GM12878 (cell line): ENCODE measurements around the gene TAS2R39. TPM values are rescaled to one million over a fixed set of nuclear protein-coding genes. Genes with fewer than 3 reads are reported as not detected.

Experiments used
- ATAC-seq: fragments of 200-7000 bp; cut with Tn5 transposase; 3 replicates; pipeline ENCODE4 v1.9.1; 2020; ENCODE audit warnings: mild to moderate bottlenecking, moderate library complexity
- BruUV-seq: library from RNA; stranded (reverse); fragments of 400-500 nt; replicated peaks from 2 replicates; lab custom pipeline; 2021; lab: Mats Ljungman, UMichigan
- CTCF ChIA-PET: fragments of 300-600 bp; sonication (Branson Sonifier 250); formaldehyde crosslinking; extraction: SDS; loops from one replicate; lab custom pipeline; 2021; ENCODE audit warnings: inconsistent platforms; lab: Yijun Ruan, JAX
- POLR2A ChIA-PET: fragments of 350-600 bp; formaldehyde crosslinking; extraction: SDS; loops from one replicate; lab custom pipeline; 2021; ENCODE audit warnings: inconsistent platforms; lab: Charles Lee
- RAD21 ChIA-PET: fragments of 300-600 bp; sonication (Branson Sonifier 250); formaldehyde crosslinking; loops from one replicate; lab custom pipeline; 2023; ENCODE audit warnings: antibody characterized with exemption; ENCODE audit not compliant: unreplicated experiment; lab: Charles Lee
- SMC1A ChIA-PET: fragments of 300-600 bp; sonication (Branson Sonifier 250); formaldehyde crosslinking; loops from one replicate; lab custom pipeline; 2023; ENCODE audit not compliant: unreplicated experiment, uncharacterized antibody; lab: Charles Lee
- DNase-seq: peaks from one replicate; pipeline ENCODE4 v3.0.0-alpha.2; 2011; ENCODE audit warnings: low read depth, low spot score
- FAIRE-seq: peaks from 3 replicates; lab custom pipeline; 2011; peaks lifted over from hg19 to GRCh38; lab: Jason Lieb, UNC
- H2AFZ ChIP-seq: 2 replicates; pipeline ENCODE4 v1.6.0; 2011; ENCODE audit warnings: low read depth, low read length, control low read depth; ENCODE audit not compliant: control insufficient read depth
- H3K27ac ChIP-seq: 2 replicates; pipeline ENCODE4 v1.5.1; 2011; ENCODE audit warnings: control low read depth; ENCODE audit not compliant: control insufficient read depth, insufficient read depth
- H3K27me3 ChIP-seq, 2 experiments: replicated peaks in 1 of 2; 2 replicates each; pipeline versions ENCODE4 v1.6.0 to v1.6.1; 2011; ENCODE audit warnings: low read length in 1 of 2; ENCODE audit not compliant: control insufficient read depth in 2 of 2, insufficient read depth in 2 of 2
- H3K36me3 ChIP-seq, 2 experiments: 2 replicates each; pipeline ENCODE4 v1.5.1; 2011; ENCODE audit warnings: low read length in 1 of 2; ENCODE audit not compliant: control insufficient read depth in 2 of 2, insufficient read depth in 2 of 2
- H3K4me1 ChIP-seq: 2 replicates; pipeline ENCODE4 v1.6.1; 2011; ENCODE audit warnings: mild to moderate bottlenecking, low read length, moderate library complexity, mixed read lengths; ENCODE audit not compliant: control insufficient read depth, insufficient read depth
- H3K4me2 ChIP-seq: 2 replicates; pipeline ENCODE4 v1.6.0; 2011; ENCODE audit warnings: control low read depth; ENCODE audit not compliant: control insufficient read depth, insufficient read depth
- H3K4me3 ChIP-seq: fragments of 200-600 bp; sonication (generic); 2 replicates; pipeline ENCODE4 v1.5.1; 2016
- H3K79me2 ChIP-seq: 2 replicates; pipeline ENCODE4 v1.6.0; 2011; ENCODE audit warnings: low read length; ENCODE audit not compliant: control insufficient read depth, insufficient read depth
- H3K9ac ChIP-seq: 2 replicates; pipeline ENCODE4 v1.8.0; 2011; ENCODE audit warnings: low read length, control low read depth, mixed read lengths; ENCODE audit not compliant: control insufficient read depth, insufficient read depth
- H3K9me3 ChIP-seq: replicated peaks from 3 replicates; pipeline ENCODE4 v1.5.1; 2011; ENCODE audit warnings: mild to moderate bottlenecking, low read length; ENCODE audit not compliant: control insufficient read depth, insufficient read depth
- H4K20me1 ChIP-seq: 2 replicates; pipeline ENCODE4 v1.6.0; 2011; ENCODE audit not compliant: control insufficient read depth, insufficient read depth
- BACH1 ChIP-seq: fragments of 450-650 bp; IDR thresholded peaks from 2 replicates; pipeline ENCODE4 v1.6.1; 2017; ENCODE audit warnings: mild to moderate bottlenecking, borderline replicate concordance
- CEBPB ChIP-seq, 2 experiments: fragments of 150-350 bp in 1 of 2; IDR thresholded peaks; 2 replicates each; pipeline ENCODE4 v1.6.1; 2012 to 2014; ENCODE audit warnings: low read depth in 2 of 2, low read length in 2 of 2, borderline replicate concordance in 1 of 2, inconsistent platforms in 1 of 2
- EED ChIP-seq: sonication (generic); IDR thresholded peaks from 2 replicates; pipeline ENCODE4 v1.6.1; 2016; ENCODE audit warnings: antibody characterized with exemption, low read depth
- FOS ChIP-seq: IDR thresholded peaks from 3 replicates; pipeline ENCODE4 v1.6.1; 2011; ENCODE audit warnings: borderline replicate concordance; ENCODE audit not compliant: insufficient read length; ENCODE audit errors: extremely low read depth
- NFYA ChIP-seq: IDR thresholded peaks from 2 replicates; pipeline ENCODE4 v1.6.1; 2011; ENCODE audit warnings: low read depth, mild to moderate bottlenecking, low read length, improper control_type of control experiment, borderline replicate concordance
- POLR2AphosphoS2 ChIP-seq: IDR thresholded peaks from 2 replicates; pipeline ENCODE4 v1.6.1; 2011; ENCODE audit warnings: low read depth, mild to moderate bottlenecking, low read length, improper control_type of control experiment, moderate library complexity
- RB1 ChIP-seq: fragments of 450-650 bp; formaldehyde crosslinking; IDR thresholded peaks from 2 replicates; pipeline ENCODE4 v1.6.1; 2017; ENCODE audit warnings: mild to moderate bottlenecking, borderline replicate concordance
- SMAD1 ChIP-seq: fragments of 450-650 bp; IDR thresholded peaks from 2 replicates; pipeline ENCODE4 v1.6.1; 2018; ENCODE audit warnings: mild to moderate bottlenecking, low read depth; ENCODE audit not compliant: partially characterized antibody
- SREBF1 ChIP-seq: IDR thresholded peaks from 2 replicates; pipeline ENCODE4 v1.6.1; 2012; ENCODE audit warnings: mild to moderate bottlenecking, low read length
- ZZZ3 ChIP-seq: IDR thresholded peaks from 2 replicates; pipeline ENCODE4 v1.6.1; 2011; ENCODE audit warnings: low read depth; ENCODE audit not compliant: control insufficient read depth, insufficient read length
- WGBS: methylation state at CpG from one replicate; pipeline ENCODE4 v1.1.6; 2016; ENCODE audit warnings: low lambda C conversion rate; ENCODE audit not compliant: insufficient replicate concordance, insufficient coverage; ENCODE audit errors: missing lambda C conversion rate; 5-methylcytosine and 5-hydroxymethylcytosine counted together
- in situ Hi-C: fragments of 300-500 bp; cut with MboI; formaldehyde crosslinking; loops from 9 replicates; pipeline ENCODE4 v1.14.3; 2018; ENCODE audit warnings: mixed read lengths
- intact Hi-C: fragments of 100-400 bp; cut with micrococcal nuclease; formaldehyde crosslinking; loops from one replicate; pipeline ENCODE4 v1.14.2; 2022; ENCODE audit not compliant: unreplicated experiment
- polyA plus RNA-seq, 11 experiments: library from polyadenylated mRNA; depleted of rRNA in 4 of 11; unstranded in 6 of 11; stranded (reverse) in 5 of 11; fragments of >200 nt; fragmentation: Nextera tagmentation in 4 of 11; fragmentation: Illumina TruSeq in 1 of 11; extraction: Ambion mirVana in 4 of 11; extraction: Trizol in 1 of 11; gene quantifications; 1 replicate in 1 of 11; 2 replicates in 10 of 11; pipeline versions ENCODE4 v1.2.1 to v1.2.3, GENCODE V29; 2011 to 2016; ENCODE audit warnings: inconsistent platforms in 2 of 11, missing spikeins in 2 of 11, low read depth in 1 of 11
- total RNA-seq, 4 experiments: library from RNA; depleted of rRNA in 3 of 4; stranded (reverse); fragments of >200 nt in 3 of 4; fragmentation: Illumina TruSeq in 1 of 4; extraction: Trizol in 1 of 4; gene quantifications; 2 replicates each; pipeline versions ENCODE4 v1.2.1 to v1.2.3, GENCODE V29; 2013 to 2021
- TF ChIP-seq, protein P1 (sequence below): IDR thresholded peaks from 2 replicates; pipeline ENCODE4 v1.6.1; 2012; ENCODE audit warnings: low read depth, low read length, improper control_type of control experiment
- TF ChIP-seq, protein P2 (sequence below): IDR thresholded peaks from 2 replicates; pipeline ENCODE4 v1.6.1; 2012; ENCODE audit warnings: mild to moderate bottlenecking, low read depth, low read length
- TF ChIP-seq, protein P3 (sequence below): fragments of 450-650 bp; conservative IDR thresholded peaks from 2 replicates; pipeline ENCODE4 v1.6.1; 2017; ENCODE audit warnings: mild to moderate bottlenecking, moderate library complexity

The TAS2R39 gene
- total and polyA plus RNA-seq, 10 of the 15 experiments (the other 5 are each of a cell fraction or from before 2014, with no cell fraction given): not detected

DNA sequence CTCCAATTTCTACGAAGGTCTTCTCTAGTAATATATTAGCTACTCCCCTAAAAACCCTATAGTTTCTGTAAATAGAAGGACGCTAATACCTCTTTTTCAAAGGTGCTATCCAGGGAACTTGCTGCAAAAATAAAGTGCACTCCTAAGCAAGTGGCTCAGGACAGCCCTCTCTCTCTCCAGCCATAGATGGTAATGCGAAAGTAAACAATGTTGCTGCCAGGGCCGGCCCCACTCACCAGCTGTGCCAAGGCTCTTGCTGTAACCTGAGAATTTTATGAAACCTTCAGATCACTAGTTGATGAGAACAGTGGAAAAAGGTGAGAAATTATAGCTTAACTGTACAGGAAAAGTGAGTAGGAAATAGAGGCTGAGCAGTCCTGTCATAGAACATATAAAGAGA lies 10.9 kb upstream of the TAS2R39 start:
- DNase-seq: no peak
- no peaks in the 10 kb centered on the region for H3K4me1 ChIP-seq
- CTCF ChIA-PET: no interaction called here
- RAD21 ChIA-PET: interaction anchor here (0.6 kb wide), 1 partner anchor 20 kb away, joined by 3 read pairs; no protein-coding TSS in a partner anchor
- BruUV-seq: no TSS peak
- no peaks in the 10 kb centered on the region for H4K20me1 ChIP-seq
- intact Hi-C loops (no loop called here), in situ Hi-C loops (no loop called here)
- 27% methylated on average over 4 of the region's 4 CpGs for WGBS
- TF ChIP-seq, protein P1, sequence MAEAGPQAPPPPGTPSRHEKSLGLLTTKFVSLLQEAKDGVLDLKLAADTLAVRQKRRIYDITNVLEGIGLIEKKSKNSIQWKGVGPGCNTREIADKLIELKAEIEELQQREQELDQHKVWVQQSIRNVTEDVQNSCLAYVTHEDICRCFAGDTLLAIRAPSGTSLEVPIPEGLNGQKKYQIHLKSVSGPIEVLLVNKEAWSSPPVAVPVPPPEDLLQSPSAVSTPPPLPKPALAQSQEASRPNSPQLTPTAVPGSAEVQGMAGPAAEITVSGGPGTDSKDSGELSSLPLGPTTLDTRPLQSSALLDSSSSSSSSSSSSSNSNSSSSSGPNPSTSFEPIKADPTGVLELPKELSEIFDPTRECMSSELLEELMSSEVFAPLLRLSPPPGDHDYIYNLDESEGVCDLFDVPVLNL: no peak
- no peak for TF ChIP-seq ZZZ3
- no peak for TF ChIP-seq EED
- TF ChIP-seq POLR2AphosphoS2: no peak
- TF ChIP-seq, protein P2, sequence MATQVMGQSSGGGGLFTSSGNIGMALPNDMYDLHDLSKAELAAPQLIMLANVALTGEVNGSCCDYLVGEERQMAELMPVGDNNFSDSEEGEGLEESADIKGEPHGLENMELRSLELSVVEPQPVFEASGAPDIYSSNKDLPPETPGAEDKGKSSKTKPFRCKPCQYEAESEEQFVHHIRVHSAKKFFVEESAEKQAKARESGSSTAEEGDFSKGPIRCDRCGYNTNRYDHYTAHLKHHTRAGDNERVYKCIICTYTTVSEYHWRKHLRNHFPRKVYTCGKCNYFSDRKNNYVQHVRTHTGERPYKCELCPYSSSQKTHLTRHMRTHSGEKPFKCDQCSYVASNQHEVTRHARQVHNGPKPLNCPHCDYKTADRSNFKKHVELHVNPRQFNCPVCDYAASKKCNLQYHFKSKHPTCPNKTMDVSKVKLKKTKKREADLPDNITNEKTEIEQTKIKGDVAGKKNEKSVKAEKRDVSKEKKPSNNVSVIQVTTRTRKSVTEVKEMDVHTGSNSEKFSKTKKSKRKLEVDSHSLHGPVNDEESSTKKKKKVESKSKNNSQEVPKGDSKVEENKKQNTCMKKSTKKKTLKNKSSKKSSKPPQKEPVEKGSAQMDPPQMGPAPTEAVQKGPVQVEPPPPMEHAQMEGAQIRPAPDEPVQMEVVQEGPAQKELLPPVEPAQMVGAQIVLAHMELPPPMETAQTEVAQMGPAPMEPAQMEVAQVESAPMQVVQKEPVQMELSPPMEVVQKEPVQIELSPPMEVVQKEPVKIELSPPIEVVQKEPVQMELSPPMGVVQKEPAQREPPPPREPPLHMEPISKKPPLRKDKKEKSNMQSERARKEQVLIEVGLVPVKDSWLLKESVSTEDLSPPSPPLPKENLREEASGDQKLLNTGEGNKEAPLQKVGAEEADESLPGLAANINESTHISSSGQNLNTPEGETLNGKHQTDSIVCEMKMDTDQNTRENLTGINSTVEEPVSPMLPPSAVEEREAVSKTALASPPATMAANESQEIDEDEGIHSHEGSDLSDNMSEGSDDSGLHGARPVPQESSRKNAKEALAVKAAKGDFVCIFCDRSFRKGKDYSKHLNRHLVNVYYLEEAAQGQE: no peak
- TF ChIP-seq SMAD1: no peak
- no peak for TF ChIP-seq FOS
- TF ChIP-seq NFYA: no peak
- TF ChIP-seq, protein P3, sequence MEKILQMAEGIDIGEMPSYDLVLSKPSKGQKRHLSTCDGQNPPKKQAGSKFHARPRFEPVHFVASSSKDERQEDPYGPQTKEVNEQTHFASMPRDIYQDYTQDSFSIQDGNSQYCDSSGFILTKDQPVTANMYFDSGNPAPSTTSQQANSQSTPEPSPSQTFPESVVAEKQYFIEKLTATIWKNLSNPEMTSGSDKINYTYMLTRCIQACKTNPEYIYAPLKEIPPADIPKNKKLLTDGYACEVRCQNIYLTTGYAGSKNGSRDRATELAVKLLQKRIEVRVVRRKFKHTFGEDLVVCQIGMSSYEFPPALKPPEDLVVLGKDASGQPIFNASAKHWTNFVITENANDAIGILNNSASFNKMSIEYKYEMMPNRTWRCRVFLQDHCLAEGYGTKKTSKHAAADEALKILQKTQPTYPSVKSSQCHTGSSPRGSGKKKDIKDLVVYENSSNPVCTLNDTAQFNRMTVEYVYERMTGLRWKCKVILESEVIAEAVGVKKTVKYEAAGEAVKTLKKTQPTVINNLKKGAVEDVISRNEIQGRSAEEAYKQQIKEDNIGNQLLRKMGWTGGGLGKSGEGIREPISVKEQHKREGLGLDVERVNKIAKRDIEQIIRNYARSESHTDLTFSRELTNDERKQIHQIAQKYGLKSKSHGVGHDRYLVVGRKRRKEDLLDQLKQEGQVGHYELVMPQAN: no peak
- no peak for TF ChIP-seq CEBPB (IDR thresholded peaks at IDR 0.05; ENCODE audit: borderline replicate concordance in 1 of 2, low read depth in 2 of 2, low read length in 2 of 2)
- no peak for TF ChIP-seq BACH1
- TF ChIP-seq RB1: no peak
- TF ChIP-seq SREBF1: no peak
- TF ChIP-seq, all 136 proteins: peak for 0
- H3K27ac ChIP-seq: no peak overlapping the region
- H3K9ac ChIP-seq: no peak overlapping the region
- ATAC-seq (no peak), FAIRE-seq (no peak)
- ChIA-PET SMC1A (interaction anchor here (0.6 kb wide), 1 partner anchor 491 kb away, joined by 3 read pairs; no protein-coding TSS in a partner anchor), POLR2A (no interaction called here)
- H2AFZ ChIP-seq: no peak overlapping the region
- no peak overlapping the region for H3K4me3 ChIP-seq
- H3K9me3 ChIP-seq: no peaks in the 10 kb centered on the region; the same call in 2 of the 3 replicates
- H3K4me2 ChIP-seq: no peak overlapping the region
- H3K79me2 ChIP-seq: no peaks in the 10 kb centered on the region
- no peaks in the 10 kb centered on the region for H3K36me3 ChIP-seq
- H3K27me3 ChIP-seq: no peaks in the 10 kb centered on the region
